22Rv1 (cell line): ENCODE data around the gene CHFR.
"Not testable (repeated sequence)": the region's sequence is repeated elsewhere in the genome, so short reads cannot be mapped to it uniquely, and the experiment has no call there.

Experiments
- H3K27ac ChIP-seq: fragments of 450-650 bp; 2 replicates; pipeline ENCODE4 v1.5.1; 2017
- CTCF ChIP-seq: fragments of 450-650 bp; IDR thresholded peaks from 2 replicates; pipeline ENCODE4 v1.5.1; 2017; ENCODE audit warnings: mild to moderate bottlenecking
- ZFX ChIP-seq: fragments of 450-650 bp; IDR thresholded peaks from 2 replicates; pipeline ENCODE4 v1.6.1; 2017; ENCODE audit warnings: antibody characterized with exemption, borderline replicate concordance

Gene CHFR

GRCh38 chr12:132801741-132802140, 85.7 kb downstream of the CHFR start:
- H3K27ac ChIP-seq: no peak overlapping the region

DNA sequence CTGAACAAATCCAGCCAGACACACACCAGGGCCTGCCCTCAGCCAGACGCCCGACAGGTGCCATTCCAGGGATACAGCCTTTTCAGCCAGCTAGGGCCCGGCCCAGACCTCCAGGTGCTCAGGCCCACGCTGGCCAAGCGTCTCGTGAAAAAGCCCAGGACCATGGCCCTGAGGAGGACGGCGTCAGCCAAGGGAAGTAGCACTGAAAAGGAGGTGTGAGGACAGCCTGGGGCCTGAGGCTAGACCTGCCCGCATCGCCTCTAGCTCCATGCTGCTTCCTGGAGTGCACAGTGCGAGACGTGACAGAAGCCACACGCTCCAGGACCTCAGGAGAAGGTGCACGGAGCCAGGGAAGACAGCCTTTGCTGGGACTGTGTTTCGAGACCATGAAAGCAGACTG, 88.6 kb downstream of the CHFR start:
- no peak overlapping the region for H3K27ac ChIP-seq
- TF ChIP-seq CTCF (no peak), ZFX (no peak)

More at GRCh38 chr12:132801741-132802140, 85.7 kb downstream of the CHFR start:
- no peak for TF ChIP-seq CTCF
- no peak for TF ChIP-seq ZFX

GRCh38 chr12:132797820-132798570, 89.4 kb downstream of the CHFR start:
- TF ChIP-seq CTCF (no peak), ZFX (no peak)
- no peak overlapping the region for H3K27ac ChIP-seq

DNA sequence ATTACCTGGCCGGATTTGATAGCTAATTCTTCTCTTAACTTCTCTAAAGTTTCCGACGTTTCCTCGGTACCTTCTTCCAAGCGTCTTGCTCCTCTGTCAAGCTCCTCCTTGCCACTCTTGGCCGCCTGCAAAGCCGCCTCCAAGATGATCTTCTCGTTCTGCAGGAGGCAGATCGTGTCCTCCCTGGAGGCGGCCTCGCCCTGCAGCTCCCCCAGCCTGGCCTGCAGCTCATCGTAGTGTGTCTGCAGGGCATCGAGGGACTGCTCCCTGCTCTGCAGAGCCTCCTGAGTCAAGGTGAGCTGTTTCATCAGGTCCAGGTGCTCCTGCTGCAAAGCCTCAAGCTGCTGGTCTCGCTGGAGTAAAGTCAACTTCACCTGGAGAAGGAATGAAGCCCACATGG, 91.6 kb downstream of the CHFR start:
- TF ChIP-seq ZFX: no peak
- TF ChIP-seq CTCF: no peak
- H3K27ac ChIP-seq: no peak overlapping the region

GRCh38 chr12:132791940-132792339, 95.5 kb downstream of the CHFR start:
- not testable (repeated sequence) for H3K27ac ChIP-seq

- H3K27ac ChIP-seq: peak overlapping the region; percentile 13; the same call in 1 of the 2 replicates
- TF ChIP-seq CTCF (no peak), ZFX (no peak)
Measured at GRCh38 chr12:132789099-132789471, 98.3 kb downstream of the CHFR start.

GRCh38 chr12:132788375-132789098, 98.9 kb downstream of the CHFR start:
- no peak overlapping the region for H3K27ac ChIP-seq
- no peak for TF ChIP-seq CTCF
